Spleen (tissue), 7 donors: ENCODE measurements around the gene NAALADL2.

Experiments
- POLR2A ChIP-seq, 3 donors: fragments of 450-650 bp; IDR thresholded peaks; one replicate each; pipeline ENCODE4 v1.5.1; 2017; ENCODE audit warnings: antibody characterized with exemption in 3 of 3, mild to moderate bottlenecking in 1 of 3
- POLR2AphosphoS5 ChIP-seq, 3 donors: sonication (generic); formaldehyde crosslinking; IDR thresholded peaks; one replicate each; pipeline ENCODE4 v1.5.1; 2017; ENCODE audit warnings: antibody characterized with exemption in 3 of 3
- TF ChIP-seq, protein P1 (sequence below), 11 experiments: fragments of 200-600 bp in 7 of 11; fragments of 450-650 bp in 4 of 11; sonication (generic) in 4 of 11; IDR thresholded peaks in 8 of 11; conservative IDR thresholded peaks in 3 of 11; 1 replicate in 7 of 11; 2 replicates in 4 of 11; pipeline versions ENCODE4 v1.4.0 to v1.8.0; 2016 to 2021; ENCODE audit warnings: antibody characterized with exemption in 11 of 11, inconsistent platforms in 4 of 11, mild to moderate bottlenecking in 1 of 11
- donor health status: DM: no; HTN: no; CAD: no; lungs with moderate emphysema.
- donor health status: DM: no; HTN: no; CAD: no.
- donor health status: DM: no; HTN: no; CAD: no.

GRCh38 chr3:175278680-175279079 lies 419.5 kb downstream of the NAALADL2 start:
- TF ChIP-seq, protein P1, sequence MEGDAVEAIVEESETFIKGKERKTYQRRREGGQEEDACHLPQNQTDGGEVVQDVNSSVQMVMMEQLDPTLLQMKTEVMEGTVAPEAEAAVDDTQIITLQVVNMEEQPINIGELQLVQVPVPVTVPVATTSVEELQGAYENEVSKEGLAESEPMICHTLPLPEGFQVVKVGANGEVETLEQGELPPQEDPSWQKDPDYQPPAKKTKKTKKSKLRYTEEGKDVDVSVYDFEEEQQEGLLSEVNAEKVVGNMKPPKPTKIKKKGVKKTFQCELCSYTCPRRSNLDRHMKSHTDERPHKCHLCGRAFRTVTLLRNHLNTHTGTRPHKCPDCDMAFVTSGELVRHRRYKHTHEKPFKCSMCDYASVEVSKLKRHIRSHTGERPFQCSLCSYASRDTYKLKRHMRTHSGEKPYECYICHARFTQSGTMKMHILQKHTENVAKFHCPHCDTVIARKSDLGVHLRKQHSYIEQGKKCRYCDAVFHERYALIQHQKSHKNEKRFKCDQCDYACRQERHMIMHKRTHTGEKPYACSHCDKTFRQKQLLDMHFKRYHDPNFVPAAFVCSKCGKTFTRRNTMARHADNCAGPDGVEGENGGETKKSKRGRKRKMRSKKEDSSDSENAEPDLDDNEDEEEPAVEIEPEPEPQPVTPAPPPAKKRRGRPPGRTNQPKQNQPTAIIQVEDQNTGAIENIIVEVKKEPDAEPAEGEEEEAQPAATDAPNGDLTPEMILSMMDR (IDR thresholded peaks at IDR 0.05 in 8 of 11, conservative IDR thresholded peaks at IDR 0.05 in 3 of 11), result no peak
- TF ChIP-seq POLR2A (IDR thresholded peaks at IDR 0.05) (no peak), POLR2AphosphoS5 (IDR thresholded peaks at IDR 0.05) (no peak)
